ENCODE results near the gene ALLC. TPM values are rescaled to one million over a fixed set of nuclear protein-coding genes. Genes with fewer than 3 reads are reported as not detected.

The ALLC gene
- total RNA-seq, 6 experiments from 2014 or later, result not detected

GRCh38 chr2:3741867-3742602 lies 84.0 kb downstream of the ALLC start:
- no peaks in the 10 kb centered on the region for H3K36me3 Mint-ChIP-seq (ENCODE audit: low read depth)

GRCh38 chr2:3742743-3743508 lies 84.9 kb downstream of the ALLC start:
- no peak for TF ChIP-seq CTCF (IDR thresholded peaks at IDR 0.05)
- Mint-ChIP-seq H3K4me3 (no peak overlapping the region), H3K36me3 (ENCODE audit: low read depth) (no peaks in the 10 kb centered on the region), H3K27ac (no peak overlapping the region), H3K4me1 (ENCODE audit: low read depth) (no peaks in the 10 kb centered on the region), H3K27me3 (ENCODE audit: insufficient read depth) (peaks cover 6% of the 10 kb centered on the region), H3K9me3 (peaks cover 29% of the 10 kb centered on the region; the same call in 1 of the 2 replicates)
- DNase-seq, result no peak

More at GRCh38 chr2:3741867-3742602, 84.0 kb downstream of the ALLC start:
- Mint-ChIP-seq H3K4me3 (no peak overlapping the region), H3K4me1 (ENCODE audit: low read depth) (no peaks in the 10 kb centered on the region), H3K27ac (no peak overlapping the region), H3K9me3 (peaks cover 24% of the 10 kb centered on the region; the same call in 1 of the 2 replicates), H3K27me3 (ENCODE audit: insufficient read depth) (peaks cover 6% of the 10 kb centered on the region)
- DNase-seq, result no peak
- no peak for TF ChIP-seq CTCF (IDR thresholded peaks at IDR 0.05)

- Mint-ChIP-seq H3K4me1 (ENCODE audit: low read depth) (no peaks in the 10 kb centered on the region), H3K27me3 (ENCODE audit: insufficient read depth) (peaks cover 9% of the 10 kb centered on the region), H3K36me3 (ENCODE audit: low read depth) (no peaks in the 10 kb centered on the region), H3K27ac (no peak overlapping the region), H3K4me3 (no peak overlapping the region), H3K9me3 (peaks cover 29% of the 10 kb centered on the region; the same call in 1 of the 2 replicates)
- DNase-seq, result no peak
- TF ChIP-seq CTCF (IDR thresholded peaks at IDR 0.05), result no peak
Measured at GRCh38 chr2:3743951-3744555, 86.1 kb downstream of the ALLC start.

- Mint-ChIP-seq H3K36me3 (ENCODE audit: low read depth) (no peaks in the 10 kb centered on the region), H3K9me3 (peaks cover 33% of the 10 kb centered on the region; the same call in 1 of the 2 replicates), H3K27me3 (ENCODE audit: insufficient read depth) (peaks cover 9% of the 10 kb centered on the region), H3K27ac (no peak overlapping the region), H3K4me3 (no peak overlapping the region), H3K4me1 (ENCODE audit: low read depth) (no peaks in the 10 kb centered on the region)
- no peak for TF ChIP-seq CTCF (IDR thresholded peaks at IDR 0.05)
- DNase-seq, result no peak
Measured at GRCh38 chr2:3745920-3746319, 87.9 kb downstream of the ALLC start.

GRCh38 chr2:3747032-3747654 lies 89.1 kb downstream of the ALLC start:
- H3K27me3 Mint-ChIP-seq (ENCODE audit: insufficient read depth), result peaks cover 8% of the 10 kb centered on the region
- DNase-seq, result no peak
- peaks cover 40% of the 10 kb centered on the region; the same call in 1 of the 2 replicates for H3K9me3 Mint-ChIP-seq
- TF ChIP-seq CTCF (IDR thresholded peaks at IDR 0.05), result no peak
- no peaks in the 10 kb centered on the region for H3K36me3 Mint-ChIP-seq (ENCODE audit: low read depth)
- H3K4me3 Mint-ChIP-seq, result no peak overlapping the region
- H3K4me1 Mint-ChIP-seq (ENCODE audit: low read depth), result no peaks in the 10 kb centered on the region
- no peak overlapping the region for H3K27ac Mint-ChIP-seq

All from HFFc6 (cell line).